SK-N-MC (cell line): ENCODE results near the gene ZNF831.

Experiments
- EZH2 ChIP-seq: fragments of 200-600 bp; sonication (generic); IDR thresholded peaks from one replicate; pipeline ENCODE4 v1.6.1; 2017; ENCODE audit warnings: antibody characterized with exemption
- FOXP2 ChIP-seq: optimal IDR thresholded peaks from 2 replicates; pipeline ENCODE3; 2011; ENCODE audit warnings: mild to moderate bottlenecking, moderate library complexity; ENCODE audit not compliant: insufficient read depth; ENCODE audit errors: extremely low read length, control extremely low read depth
- POLR2AphosphoS5 ChIP-seq: IDR thresholded peaks from 2 replicates; pipeline ENCODE4 v1.6.1; 2012; ENCODE audit warnings: mild to moderate bottlenecking, low read depth, low read length, borderline replicate concordance

DNA sequence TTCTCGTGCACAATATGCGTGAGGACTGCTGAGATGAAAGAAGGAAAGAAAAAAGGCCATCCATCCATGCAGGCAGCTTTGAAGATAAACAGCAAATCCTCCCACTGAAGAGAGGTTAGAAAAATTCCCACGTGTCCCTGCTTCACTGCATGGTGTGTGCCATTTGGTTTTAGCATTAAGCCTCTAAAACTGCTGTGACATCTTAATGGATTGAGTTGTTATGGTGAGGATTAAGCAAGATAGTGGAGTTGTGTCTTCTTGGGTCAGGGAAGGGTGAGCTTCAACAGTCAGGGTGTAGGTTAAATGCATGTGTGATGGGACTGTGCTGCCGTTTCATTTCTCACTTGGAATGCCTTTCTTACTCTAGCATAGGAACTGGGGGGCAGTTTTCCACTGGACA lies 50.5 kb downstream of the ZNF831 start:
- no peak for TF ChIP-seq POLR2AphosphoS5
- no peak for TF ChIP-seq EZH2
- TF ChIP-seq FOXP2 = no peak
